KMS-11 (cell line): Measurements from ENCODE around the gene ADAMTS8.

ENCODE experiments used
- H2AFZ ChIP-seq: fragments of 200-600 bp; sonication (generic); 2 replicates; pipeline ENCODE4 v1.6.1; 2016; ENCODE audit warnings: antibody characterized with exemption, mixed run types, low read depth
- H3K27ac ChIP-seq: fragments of 200-600 bp; sonication (generic); 2 replicates; pipeline ENCODE4 v1.6.1; 2016; ENCODE audit warnings: mild to moderate bottlenecking, mixed run types
- H3K27me3 ChIP-seq: fragments of 200-600 bp; sonication (generic); 2 replicates; pipeline ENCODE4 v1.6.1; 2017; ENCODE audit warnings: mild to moderate bottlenecking, low read depth, mixed run types, moderate library complexity; ENCODE audit not compliant: insufficient read depth
- H3K36me3 ChIP-seq: fragments of 200-600 bp; sonication (generic); 2 replicates; pipeline ENCODE4 v1.6.1; 2017; ENCODE audit warnings: mild to moderate bottlenecking, mixed run types; ENCODE audit not compliant: insufficient read depth
- H3K4me1 ChIP-seq: fragments of 200-600 bp; sonication (generic); 2 replicates; pipeline ENCODE4 v1.6.1; 2016; ENCODE audit warnings: mild to moderate bottlenecking, low read depth, mixed run types; ENCODE audit not compliant: poor library complexity, severe bottlenecking
- H3K4me2 ChIP-seq: fragments of 200-600 bp; sonication (generic); 2 replicates; pipeline ENCODE4 v1.7.0; 2016; ENCODE audit warnings: mild to moderate bottlenecking, mixed run types
- H3K4me3 ChIP-seq: fragments of 200-600 bp; sonication (generic); IDR thresholded peaks from 2 replicates; pipeline ENCODE4 v1.6.1; 2017; ENCODE audit warnings: low read depth, low read length, mixed read lengths; ENCODE audit not compliant: insufficient read depth
- H3K79me2 ChIP-seq: fragments of 200-600 bp; sonication (generic); 2 replicates; pipeline ENCODE4 v1.6.1; 2016; ENCODE audit warnings: low read depth, mixed run types; ENCODE audit not compliant: insufficient read depth
- H3K9ac ChIP-seq: fragments of 200-600 bp; sonication (generic); 2 replicates; pipeline ENCODE4 v1.6.1; 2016; ENCODE audit warnings: mild to moderate bottlenecking, mixed run types
- H4K20me1 ChIP-seq: fragments of 200-600 bp; sonication (generic); 2 replicates; pipeline ENCODE4 v1.6.1; 2016; ENCODE audit warnings: mild to moderate bottlenecking, mixed run types; ENCODE audit not compliant: insufficient read depth
- CTCF ChIP-seq: fragments of 200-600 bp; sonication (generic); conservative IDR thresholded peaks from 2 replicates; pipeline ENCODE4 v1.6.1; 2017; ENCODE audit warnings: low read depth, mild to moderate bottlenecking, antibody characterized with exemption, low read length, moderate library complexity, mixed read lengths

The ADAMTS8 gene

GRCh38 chr11:130475426-130476053 lies 47.1 kb upstream of the ADAMTS8 start:
- Histone ChIP-seq H3K4me3 (no peak overlapping the region), H3K36me3 (no peaks in the 10 kb centered on the region), H3K4me1 (no peaks in the 10 kb centered on the region), H2AFZ (no peak overlapping the region), H3K27me3 (no peaks in the 10 kb centered on the region), H3K79me2 (no peaks in the 10 kb centered on the region), H4K20me1 (no peaks in the 10 kb centered on the region), H3K27ac (no peak overlapping the region), H3K4me2 (no peak overlapping the region), H3K9ac (no peak overlapping the region)
- no peak for TF ChIP-seq CTCF

GRCh38 chr11:130474637-130475400 lies 46.4 kb upstream of the ADAMTS8 start:
- no peaks in the 10 kb centered on the region for H3K36me3 ChIP-seq
- H3K27ac ChIP-seq, result no peak overlapping the region
- no peaks in the 10 kb centered on the region for H3K79me2 ChIP-seq
- H3K9ac ChIP-seq, result no peak overlapping the region
- TF ChIP-seq CTCF, result no peak
- no peak overlapping the region for H3K4me3 ChIP-seq
- H4K20me1 ChIP-seq, result no peaks in the 10 kb centered on the region
- no peak overlapping the region for H2AFZ ChIP-seq
- H3K4me2 ChIP-seq, result no peak overlapping the region
- H3K4me1 ChIP-seq, result no peaks in the 10 kb centered on the region
- H3K27me3 ChIP-seq, result no peaks in the 10 kb centered on the region

- Histone ChIP-seq H2AFZ (no peak overlapping the region), H3K36me3 (no peaks in the 10 kb centered on the region), H3K4me1 (no peaks in the 10 kb centered on the region), H3K27me3 (no peaks in the 10 kb centered on the region), H4K20me1 (no peaks in the 10 kb centered on the region), H3K4me2 (no peak overlapping the region), H3K4me3 (no peak overlapping the region), H3K27ac (no peak overlapping the region), H3K9ac (no peak overlapping the region), H3K79me2 (no peaks in the 10 kb centered on the region)
- no peak for TF ChIP-seq CTCF
These were observed 45.5 kb upstream of the ADAMTS8 start for GRCh38 chr11:130473795-130474377.

GRCh38 chr11:130473056-130473794 lies 44.8 kb upstream of the ADAMTS8 start:
- no peak overlapping the region for H2AFZ ChIP-seq
- no peak overlapping the region for H3K9ac ChIP-seq
- no peak for TF ChIP-seq CTCF
- no peaks in the 10 kb centered on the region for H3K36me3 ChIP-seq
- no peaks in the 10 kb centered on the region for H3K79me2 ChIP-seq
- no peak overlapping the region for H3K4me3 ChIP-seq
- H3K4me2 ChIP-seq, result no peak overlapping the region
- H4K20me1 ChIP-seq, result no peaks in the 10 kb centered on the region
- H3K4me1 ChIP-seq, result no peaks in the 10 kb centered on the region
- H3K27ac ChIP-seq, result no peak overlapping the region
- no peaks in the 10 kb centered on the region for H3K27me3 ChIP-seq
